NOMO-1 treated with DMSO at 0.1 percent for 48 hours (cell line): ENCODE measurements around the gene LMF2.
"Not testable (repeated sequence)": the region's sequence is repeated elsewhere in the genome, so short reads cannot be mapped to it uniquely, and the experiment has no call there.

Experiments used
- DNase-seq: peaks from one replicate; lab custom pipeline; 2025; ENCODE audit not compliant: unreplicated experiment; lab: John Stamatoyannopoulos, UW

The LMF2 gene

GRCh38 chr22:50524676-50525103 is 17.2 kb upstream of the LMF2 start:
- DNase-seq: peak; percentile 53

DNA sequence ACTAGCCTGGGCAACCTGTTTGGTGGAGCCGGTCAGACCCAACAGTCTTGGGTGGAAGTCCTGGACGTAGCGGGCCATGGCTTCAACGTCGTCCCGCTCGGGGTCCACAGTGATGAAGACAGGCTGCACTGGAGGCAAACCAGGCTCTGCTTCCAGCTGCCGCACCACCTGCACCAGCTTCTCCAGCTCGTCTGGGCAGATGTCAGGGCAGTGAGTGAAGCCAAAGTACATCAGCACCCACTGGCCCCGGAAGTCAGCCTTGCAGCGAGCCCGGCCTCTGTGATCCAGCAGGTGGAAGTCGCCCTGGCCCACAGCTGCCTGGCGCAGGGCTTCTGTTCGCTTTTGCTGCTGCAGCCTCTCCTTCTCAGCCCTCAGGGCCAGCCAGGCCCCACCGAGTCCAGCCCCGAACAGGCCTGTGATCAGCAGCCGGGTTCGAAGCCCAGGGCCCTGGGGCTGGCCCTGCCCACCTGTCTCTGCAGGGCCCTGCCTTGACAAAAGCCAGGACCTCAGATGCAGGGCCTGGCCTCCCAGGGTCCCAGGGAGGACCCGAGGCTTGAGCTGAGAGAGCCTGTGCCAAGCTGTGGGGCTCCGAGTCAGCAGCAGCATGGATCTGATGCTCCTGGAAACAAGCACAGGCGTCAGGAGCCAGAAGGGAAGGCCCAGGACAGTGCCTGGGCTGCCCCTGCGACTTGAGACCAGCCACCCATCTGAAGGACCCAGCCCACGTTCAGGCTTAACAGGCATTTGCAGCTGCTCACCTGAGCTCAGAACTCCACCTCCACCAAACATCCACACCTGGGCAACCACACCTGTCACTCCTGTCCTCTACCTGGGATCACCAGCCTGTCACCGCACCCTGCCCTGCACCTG is 16.5 kb upstream of the LMF2 start:
- no peak for DNase-seq

DNA sequence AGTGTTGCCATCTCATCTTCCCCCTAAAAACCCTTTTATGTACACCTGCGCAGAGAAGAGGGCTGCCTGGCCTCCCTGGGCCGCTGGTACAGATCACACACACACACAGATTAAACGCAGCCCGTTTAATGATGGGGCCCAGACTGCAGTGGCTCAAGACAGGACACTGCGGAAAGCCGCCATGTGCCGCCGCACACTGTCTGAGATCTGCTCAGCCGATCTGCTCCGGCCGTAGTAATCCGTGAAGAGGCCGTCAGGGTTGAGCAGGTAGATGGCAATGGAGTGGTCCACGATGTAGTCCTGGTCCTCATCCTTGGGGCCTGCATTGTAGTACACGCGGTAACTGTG is 15.9 kb upstream of the LMF2 start:
- DNase-seq: no peak

DNA sequence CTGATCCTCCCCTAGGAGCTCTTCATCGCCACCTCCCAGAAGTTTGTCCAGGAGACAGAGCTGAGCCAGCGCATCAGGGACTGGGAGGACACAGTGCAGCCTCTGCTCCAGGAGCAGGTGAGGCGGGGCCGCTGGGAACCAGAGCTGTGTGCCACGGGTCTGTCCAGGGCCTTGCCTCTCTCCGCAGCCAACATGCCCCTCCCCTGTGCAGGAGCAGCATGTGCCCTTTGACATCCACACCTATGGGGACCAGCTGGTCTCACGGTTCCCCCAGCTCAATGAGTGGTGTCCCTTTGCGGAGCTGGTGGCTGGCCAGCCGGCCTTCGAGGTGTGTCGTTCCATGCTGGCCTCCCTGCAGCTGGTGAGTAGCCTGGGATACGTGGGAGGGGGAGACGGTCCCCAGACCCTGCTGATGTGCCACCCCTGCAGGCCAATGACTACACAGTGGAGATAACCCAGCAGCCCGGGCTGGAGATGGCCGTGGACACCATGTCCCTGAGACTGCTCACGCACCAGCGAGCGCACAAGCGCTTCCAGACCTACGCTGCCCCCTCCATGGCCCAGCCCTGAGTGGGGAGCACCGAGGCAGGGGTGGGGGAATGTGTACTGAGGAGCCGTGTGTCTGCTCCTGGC is 15.4 kb upstream of the LMF2 start:
- DNase-seq: no peak

DNA sequence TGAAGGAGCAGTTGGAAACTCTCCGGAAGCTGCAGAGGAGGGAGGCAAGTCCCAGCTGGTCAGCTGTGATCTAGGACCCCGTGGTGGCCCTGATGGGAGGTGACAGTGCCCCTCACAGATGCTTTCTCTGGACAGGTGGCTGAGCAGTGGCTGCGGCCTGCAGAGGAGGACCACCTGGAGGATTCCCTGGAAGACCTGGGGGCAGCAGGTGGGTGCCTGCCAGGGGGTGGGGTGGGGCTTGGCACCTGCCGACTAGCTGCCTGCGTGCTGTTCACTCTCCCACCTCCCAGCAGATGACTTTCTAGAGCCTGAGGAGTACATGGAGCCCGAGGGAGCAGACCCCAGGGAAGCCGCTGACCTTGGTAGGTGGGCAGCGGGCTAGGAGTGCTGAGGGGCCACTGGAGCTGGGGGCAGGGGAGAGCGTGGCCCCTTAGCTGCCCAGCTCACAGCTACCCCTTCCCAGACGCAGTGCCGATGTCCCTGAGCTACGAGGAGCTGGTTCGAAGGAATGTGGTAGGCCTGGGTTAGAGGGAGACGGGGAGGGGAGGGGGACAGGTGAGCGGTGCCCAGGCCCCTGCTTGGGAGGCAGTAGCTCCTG is 14.8 kb upstream of the LMF2 start:
- no peak for DNase-seq

DNA sequence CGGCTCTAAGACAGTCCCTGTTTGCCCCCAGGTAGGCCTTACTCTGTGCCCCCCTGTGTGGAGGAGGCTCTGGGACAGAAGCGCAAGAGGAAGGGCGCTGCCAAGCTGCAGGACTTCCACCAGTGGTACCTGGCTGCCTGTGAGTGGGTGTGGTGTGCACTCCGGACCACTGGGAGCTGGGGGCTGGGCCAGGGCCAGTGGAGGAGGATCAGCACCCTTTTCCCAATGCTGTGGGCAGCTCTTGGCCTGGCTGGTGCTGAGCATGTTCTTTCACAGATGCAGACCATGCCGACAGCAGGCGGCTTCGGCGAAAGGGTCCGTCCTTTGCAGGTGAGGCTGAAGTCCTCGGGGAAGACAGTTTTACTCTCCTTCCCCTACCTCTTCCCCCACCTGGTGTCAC is 14.2 kb upstream of the LMF2 start:
- DNase-seq: no peak

GRCh38 chr22:50520826-50521453 is 13.4 kb upstream of the LMF2 start:
- no peak for DNase-seq

- DNase-seq: not testable (repeated sequence)
Measured at GRCh38 chr22:50520184-50520583, 12.7 kb upstream of the LMF2 start.

- DNase-seq: no peak
Measured at GRCh38 chr22:50519151-50519550, 11.6 kb upstream of the LMF2 start.

GRCh38 chr22:50518606-50519005 is 11.1 kb upstream of the LMF2 start:
- DNase-seq: no peak

GRCh38 chr22:50517495-50518260 is 10.2 kb upstream of the LMF2 start:
- DNase-seq: no peak

DNA sequence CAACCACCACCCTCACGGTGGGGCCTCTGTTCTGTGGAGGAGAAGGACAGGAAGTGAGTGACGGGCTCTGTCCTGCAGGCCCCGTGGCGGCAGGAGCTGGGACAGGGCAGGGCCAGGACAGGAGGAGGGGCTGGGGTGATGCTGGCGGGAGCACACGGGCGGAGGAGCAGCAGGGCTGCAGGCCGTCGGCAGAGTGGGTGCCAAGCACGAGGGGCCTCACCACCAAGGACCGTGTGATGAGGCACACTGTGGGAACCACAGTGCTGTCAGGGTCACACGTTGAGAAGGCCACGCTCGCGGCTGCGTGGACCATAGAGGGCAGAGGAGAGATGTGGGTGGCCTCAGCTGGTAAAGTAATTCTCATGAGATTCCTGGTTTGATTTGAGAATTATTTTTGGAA is 9.4 kb upstream of the LMF2 start:
- no peak for DNase-seq

DNA sequence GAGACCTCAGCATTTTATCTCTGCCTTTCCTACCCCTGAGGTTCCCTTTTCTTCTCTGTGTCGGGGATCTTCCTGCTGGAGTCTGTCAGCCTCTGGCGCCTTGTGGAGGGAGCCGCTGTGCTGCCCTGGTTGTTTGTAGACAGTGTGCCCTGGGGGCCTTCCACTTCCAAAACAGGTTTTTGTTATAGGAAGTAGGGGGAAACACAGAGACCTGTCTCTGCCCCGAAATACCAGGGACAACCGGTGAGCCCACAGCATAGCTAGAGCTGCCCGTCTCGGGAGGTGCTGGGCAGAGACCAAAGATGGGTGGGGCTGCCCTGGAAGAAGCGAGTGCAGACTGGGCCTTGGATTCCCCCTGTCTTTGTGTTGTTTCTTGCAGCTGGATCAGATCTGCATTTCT is 8.6 kb upstream of the LMF2 start:
- DNase-seq: no peak

DNA sequence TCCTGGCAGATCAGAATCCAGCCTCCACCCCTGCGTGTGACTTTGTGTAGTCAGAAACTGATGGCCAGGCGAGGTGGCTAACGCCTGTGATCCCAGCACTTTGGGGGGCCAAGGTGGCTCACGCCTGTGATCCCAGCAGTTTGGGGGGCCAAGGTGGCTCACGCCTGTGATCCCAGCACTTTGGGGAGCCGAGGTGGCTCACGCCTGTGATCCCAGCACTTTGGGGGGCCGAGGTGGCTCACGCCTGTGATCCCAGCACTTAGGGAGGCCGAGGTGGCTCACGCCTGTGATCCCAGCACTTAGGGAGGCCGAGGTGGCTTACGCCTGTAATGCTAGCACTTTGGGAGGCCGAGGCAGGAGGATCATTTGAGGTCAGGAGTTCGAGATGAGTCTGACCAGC is 5.7 kb upstream of the LMF2 start:
- no peak for DNase-seq

GRCh38 chr22:50508897-50509296 is 1.4 kb upstream of the LMF2 start:
- DNase-seq: no peak

GRCh38 chr22:50507991-50508884 is 736 bp upstream of the LMF2 start, which contains the start of gene NCAPH2:
Gene NCAPH2, plus strand, starts transcription at chr22:50508224. Its CDS starts 114 bp downstream, at chr22:50508338.
- peak; percentile 93 for DNase-seq

DNA sequence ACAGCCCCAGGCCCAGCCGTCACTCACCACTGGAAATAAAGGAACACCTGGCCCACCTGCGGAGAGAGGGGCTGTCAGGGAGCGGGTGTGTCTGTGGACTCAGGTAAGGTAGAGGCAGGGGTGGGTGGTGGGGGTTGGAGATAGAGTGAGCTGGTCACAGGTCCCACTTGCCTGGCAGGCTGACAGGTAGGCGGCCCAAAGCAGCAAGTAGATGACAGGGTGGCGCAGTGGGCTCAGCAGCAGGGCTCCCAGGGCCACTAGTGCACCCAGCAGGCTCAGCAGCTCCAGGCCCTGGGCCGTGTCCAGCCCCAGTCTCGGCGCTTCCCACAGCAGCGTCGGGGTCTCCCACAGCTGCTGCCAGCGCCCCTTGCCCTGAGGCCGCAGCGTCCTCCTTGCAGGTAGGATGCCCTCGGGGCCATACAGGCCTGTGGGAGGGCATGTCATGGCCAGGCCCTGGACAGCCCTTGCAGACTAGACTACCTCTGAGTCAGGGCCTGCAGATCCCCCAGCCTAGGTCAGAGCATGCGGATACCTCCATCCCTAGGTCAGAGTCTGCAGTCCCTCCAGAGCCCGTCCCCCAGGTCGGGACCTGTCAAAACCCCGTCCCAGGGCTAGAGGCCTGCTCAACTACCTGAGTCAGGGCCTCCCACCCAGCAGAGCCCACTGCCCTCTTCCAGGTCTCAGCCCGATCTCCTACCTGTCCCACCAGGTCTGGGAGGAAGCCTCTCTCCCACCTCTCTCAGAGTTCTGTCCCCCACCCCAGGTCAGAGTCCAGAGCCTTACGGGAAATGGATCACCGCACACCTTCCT is 686 bp downstream of the LMF2 start:
- no peak for DNase-seq

- no peak for DNase-seq
Measured at GRCh38 chr22:50505776-50506610, 1.5 kb downstream of the LMF2 start.
